Measurements from ENCODE around the gene COG5. TPM values are rescaled to one million over a fixed set of nuclear protein-coding genes. Genes with fewer than 3 reads are reported as not detected.

COG5 gene
- total RNA-seq, 2 experiments from 2014 or later: 40.9 to 60.2 TPM

GRCh38 chr7:107236862-107237261 lies 326.9 kb downstream of the COG5 start:
- no peak overlapping the region for H3K4me2 ChIP-seq (ENCODE audit: low read length)
- H3K4me1 ChIP-seq (ENCODE audit: insufficient read depth, low read length, poor library complexity, severe bottlenecking): peaks cover 10% of the 10 kb centered on the region
- no peaks in the 10 kb centered on the region for H4K20me1 ChIP-seq (ENCODE audit: insufficient read depth, low read length)
- H3K79me2 ChIP-seq (ENCODE audit: insufficient read depth, low read depth, low read length): no peaks in the 10 kb centered on the region
- no peak for DNase-seq (ENCODE audit: low spot score)
- ChIA-PET POLR2A (no interaction called here), CTCF (ENCODE audit: unreplicated experiment) (no interaction called here)
- H2AFZ ChIP-seq (ENCODE audit: low read length): no peak overlapping the region
- H3K9me3 ChIP-seq (ENCODE audit: low read length): no peaks in the 10 kb centered on the region
- H3K4me3 ChIP-seq (ENCODE audit: low read depth, low read length, poor library complexity, severe bottlenecking): no peak overlapping the region
- no peaks in the 10 kb centered on the region for H3K9me2 ChIP-seq (ENCODE audit: insufficient read depth, low read length)
- no peaks in the 10 kb centered on the region for H3K36me3 ChIP-seq (ENCODE audit: insufficient read depth, low read length)
- no TSS peak for BruUV-seq (replicated peaks)
- TF ChIP-seq, protein P1, sequence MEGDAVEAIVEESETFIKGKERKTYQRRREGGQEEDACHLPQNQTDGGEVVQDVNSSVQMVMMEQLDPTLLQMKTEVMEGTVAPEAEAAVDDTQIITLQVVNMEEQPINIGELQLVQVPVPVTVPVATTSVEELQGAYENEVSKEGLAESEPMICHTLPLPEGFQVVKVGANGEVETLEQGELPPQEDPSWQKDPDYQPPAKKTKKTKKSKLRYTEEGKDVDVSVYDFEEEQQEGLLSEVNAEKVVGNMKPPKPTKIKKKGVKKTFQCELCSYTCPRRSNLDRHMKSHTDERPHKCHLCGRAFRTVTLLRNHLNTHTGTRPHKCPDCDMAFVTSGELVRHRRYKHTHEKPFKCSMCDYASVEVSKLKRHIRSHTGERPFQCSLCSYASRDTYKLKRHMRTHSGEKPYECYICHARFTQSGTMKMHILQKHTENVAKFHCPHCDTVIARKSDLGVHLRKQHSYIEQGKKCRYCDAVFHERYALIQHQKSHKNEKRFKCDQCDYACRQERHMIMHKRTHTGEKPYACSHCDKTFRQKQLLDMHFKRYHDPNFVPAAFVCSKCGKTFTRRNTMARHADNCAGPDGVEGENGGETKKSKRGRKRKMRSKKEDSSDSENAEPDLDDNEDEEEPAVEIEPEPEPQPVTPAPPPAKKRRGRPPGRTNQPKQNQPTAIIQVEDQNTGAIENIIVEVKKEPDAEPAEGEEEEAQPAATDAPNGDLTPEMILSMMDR (conservative IDR thresholded peaks at IDR 0.05; ENCODE audit: low read length): no peak
- TF ChIP-seq EZH2phosphoT487 (IDR thresholded peaks at IDR 0.05; ENCODE audit: borderline replicate concordance, low read depth, low read length): no peak
- intact Hi-C loops (cut with micrococcal nuclease; ENCODE audit: unreplicated experiment): no loop called here
- no peak overlapping the region for H3K27ac ChIP-seq (ENCODE audit: low read depth, low read length, poor library complexity, severe bottlenecking)

DNA sequence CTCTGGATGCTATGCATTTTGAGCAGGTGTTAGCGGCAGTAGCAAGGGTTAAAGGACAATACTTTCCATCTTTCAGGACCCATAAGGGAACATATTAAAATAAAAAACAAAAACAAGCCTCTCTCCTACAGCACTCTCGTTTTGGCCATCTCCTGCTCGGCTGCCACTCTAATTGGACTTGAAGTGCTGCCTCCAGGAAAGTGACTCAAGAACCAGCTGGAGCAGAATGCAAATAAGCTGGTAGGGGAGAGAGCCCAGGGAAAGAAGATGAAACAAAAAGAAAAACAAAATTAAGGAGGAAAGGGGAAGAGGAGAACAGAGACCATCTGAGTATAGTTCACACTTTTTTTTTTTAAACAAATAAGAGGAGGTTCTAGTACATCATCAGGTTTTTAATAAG lies 329.3 kb downstream of the COG5 start:
- TF ChIP-seq, protein P1 (conservative IDR thresholded peaks at IDR 0.05; ENCODE audit: low read length): no peak
- no peak for TF ChIP-seq EZH2phosphoT487 (IDR thresholded peaks at IDR 0.05; ENCODE audit: borderline replicate concordance, low read depth, low read length)
- BruUV-seq (replicated peaks): no TSS peak
- H3K36me3 ChIP-seq (ENCODE audit: insufficient read depth, low read length): no peaks in the 10 kb centered on the region
- ChIA-PET CTCF (ENCODE audit: unreplicated experiment) (no interaction called here), POLR2A (no interaction called here)
- no peak overlapping the region for H3K4me2 ChIP-seq (ENCODE audit: low read length)
- H3K9me2 ChIP-seq (ENCODE audit: insufficient read depth, low read length): no peaks in the 10 kb centered on the region
- H3K79me2 ChIP-seq (ENCODE audit: insufficient read depth, low read depth, low read length): no peaks in the 10 kb centered on the region
- no peak overlapping the region for H2AFZ ChIP-seq (ENCODE audit: low read length)
- no peak overlapping the region for H3K27ac ChIP-seq (ENCODE audit: low read depth, low read length, poor library complexity, severe bottlenecking)
- DNase-seq (ENCODE audit: low spot score): no peak
- no peaks in the 10 kb centered on the region for H4K20me1 ChIP-seq (ENCODE audit: insufficient read depth, low read length)
- H3K9me3 ChIP-seq (ENCODE audit: low read length): no peaks in the 10 kb centered on the region
- H3K4me3 ChIP-seq (ENCODE audit: low read depth, low read length, poor library complexity, severe bottlenecking): no peak overlapping the region
- peaks cover 10% of the 10 kb centered on the region for H3K4me1 ChIP-seq (ENCODE audit: insufficient read depth, low read length, poor library complexity, severe bottlenecking)
- intact Hi-C loops (cut with micrococcal nuclease; ENCODE audit: unreplicated experiment): no loop called here

- Histone ChIP-seq H2AFZ (ENCODE audit: low read length) (no peak overlapping the region), H4K20me1 (ENCODE audit: insufficient read depth, low read length) (no peaks in the 10 kb centered on the region), H3K9me3 (ENCODE audit: low read length) (no peaks in the 10 kb centered on the region), H3K36me3 (ENCODE audit: insufficient read depth, low read length) (no peaks in the 10 kb centered on the region), H3K27ac (ENCODE audit: low read depth, low read length, poor library complexity, severe bottlenecking) (no peak overlapping the region), H3K9me2 (ENCODE audit: insufficient read depth, low read length) (no peaks in the 10 kb centered on the region), H3K79me2 (ENCODE audit: insufficient read depth, low read depth, low read length) (no peaks in the 10 kb centered on the region), H3K4me2 (ENCODE audit: low read length) (no peak overlapping the region), H3K4me1 (ENCODE audit: insufficient read depth, low read length, poor library complexity, severe bottlenecking) (peaks cover 10% of the 10 kb centered on the region), H3K4me3 (ENCODE audit: low read depth, low read length, poor library complexity, severe bottlenecking) (no peak overlapping the region)
- no peak for DNase-seq (ENCODE audit: low spot score)
- TF ChIP-seq, protein P1 (conservative IDR thresholded peaks at IDR 0.05; ENCODE audit: low read length): no peak
- TF ChIP-seq EZH2phosphoT487 (IDR thresholded peaks at IDR 0.05; ENCODE audit: borderline replicate concordance, low read depth, low read length): no peak
- ChIA-PET CTCF (ENCODE audit: unreplicated experiment) (no interaction called here), POLR2A (no interaction called here)
- BruUV-seq (replicated peaks): no TSS peak
- intact Hi-C loops (cut with micrococcal nuclease; ENCODE audit: unreplicated experiment): no loop called here
These were observed 329.7 kb downstream of the COG5 start for GRCh38 chr7:107233981-107234380.

All from OCI-LY7 (cell line).